NCI-H1930 (cell line): ENCODE measurements around the gene GRK5.
"Not testable (repeated sequence)": the region's sequence is repeated elsewhere in the genome, so short reads cannot be mapped to it uniquely, and the experiment has no call there.

Experiments used
- DNase-seq, 2 experiments: peaks; one replicate each; lab custom pipeline; 2025; lab: John Stamatoyannopoulos, UW

GRK5 gene

DNA sequence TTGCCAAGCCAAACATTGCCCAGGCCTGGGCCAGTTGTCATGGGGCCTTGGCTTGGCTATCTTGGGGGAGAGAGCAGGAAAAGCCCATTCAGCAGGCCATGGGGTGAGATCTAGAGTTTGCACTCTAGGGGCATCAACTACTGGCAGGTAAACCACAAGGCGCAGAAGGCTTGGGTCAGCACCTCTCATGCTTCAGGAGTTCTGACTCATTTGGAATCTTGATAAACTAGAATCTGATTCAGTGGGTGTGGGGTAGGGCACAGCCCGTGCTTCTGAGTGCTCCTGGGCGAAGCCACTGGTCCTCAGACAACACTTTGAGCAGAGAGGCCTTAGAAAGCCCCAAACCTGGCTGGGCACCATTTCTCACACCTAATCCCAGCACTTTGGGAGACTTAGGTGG lies 254.0 kb downstream of the GRK5 start:
- DNase-seq: no peak

DNA sequence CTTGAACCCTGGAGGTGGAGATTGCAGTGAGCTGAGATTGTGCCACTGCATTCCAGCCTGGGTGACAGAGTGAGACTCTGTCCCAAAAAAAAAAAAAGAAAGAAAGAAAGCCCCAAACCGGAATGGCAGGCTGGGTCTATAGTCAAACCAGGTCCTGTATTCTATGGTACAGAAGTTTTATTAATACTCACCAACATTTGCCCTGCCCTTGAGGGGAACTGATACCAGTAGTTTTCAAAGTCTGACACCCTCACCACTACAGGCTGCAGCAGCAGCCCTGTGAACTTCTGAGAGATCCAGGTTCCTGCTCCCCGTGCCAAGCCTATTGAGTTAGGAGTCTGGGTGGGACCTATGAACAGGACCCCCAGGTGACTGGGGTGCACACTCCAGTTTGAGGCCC lies 254.6 kb downstream of the GRK5 start:
- DNase-seq: no peak

DNA sequence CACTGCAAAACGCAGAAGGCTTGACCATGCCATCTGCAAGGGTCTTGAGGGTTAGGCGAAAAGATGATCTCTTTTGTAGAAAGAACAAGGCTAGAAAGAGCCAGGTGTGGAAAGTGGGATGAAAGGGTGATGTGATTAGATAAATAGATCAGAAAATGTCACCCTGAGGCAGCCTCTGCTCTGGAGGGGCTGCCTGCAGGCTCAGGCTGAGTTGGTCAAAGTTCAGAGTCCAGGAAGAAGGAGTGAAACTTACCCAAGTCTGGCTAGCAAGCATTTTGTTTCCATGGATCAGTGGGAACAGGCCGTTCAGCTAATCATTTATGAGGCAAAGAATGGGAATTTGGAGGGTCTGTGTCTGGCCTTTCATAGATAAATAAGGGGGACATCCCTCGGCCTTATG lies 255.4 kb downstream of the GRK5 start:
- DNase-seq: no peak

DNA sequence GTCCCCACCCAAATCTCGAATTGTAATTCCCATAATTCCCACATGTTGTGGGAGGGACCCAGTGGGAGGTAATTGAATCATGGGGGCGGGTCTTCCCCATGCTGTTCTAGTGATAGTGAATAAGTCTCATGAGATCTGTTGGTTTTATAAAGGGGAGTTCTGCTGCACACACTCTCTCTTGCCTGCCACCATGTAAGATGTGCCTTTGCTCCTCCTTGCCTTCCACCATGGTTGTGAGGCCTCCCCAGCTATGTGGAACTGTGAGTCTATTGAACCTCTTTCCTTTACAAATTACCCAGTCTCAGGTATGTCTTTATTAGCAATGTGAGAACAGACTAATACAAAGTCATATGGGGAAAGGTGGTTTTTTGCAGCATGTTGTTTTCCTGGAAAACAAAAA lies 255.8 kb downstream of the GRK5 start:
- not testable (repeated sequence) for DNase-seq

DNA sequence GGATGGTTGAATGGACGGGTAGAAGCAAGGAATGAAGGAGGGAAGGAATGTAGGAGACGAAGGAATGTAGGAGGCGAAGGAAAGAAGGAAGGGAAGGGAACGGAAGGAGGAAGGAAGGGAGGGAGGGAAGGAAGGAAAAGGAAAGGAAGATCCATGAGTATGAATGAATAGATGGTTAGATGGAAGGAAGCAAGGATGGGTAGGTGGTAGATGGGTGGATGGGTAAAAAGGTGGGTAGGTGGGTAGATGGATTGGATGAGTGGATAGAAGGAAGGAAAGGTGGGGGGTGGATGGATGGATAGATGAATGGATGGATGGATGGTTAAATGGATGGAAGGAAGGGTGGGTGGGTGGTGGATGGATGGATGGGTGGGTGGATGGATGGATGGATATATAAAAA lies 257.7 kb downstream of the GRK5 start:
- DNase-seq: no peak

DNA sequence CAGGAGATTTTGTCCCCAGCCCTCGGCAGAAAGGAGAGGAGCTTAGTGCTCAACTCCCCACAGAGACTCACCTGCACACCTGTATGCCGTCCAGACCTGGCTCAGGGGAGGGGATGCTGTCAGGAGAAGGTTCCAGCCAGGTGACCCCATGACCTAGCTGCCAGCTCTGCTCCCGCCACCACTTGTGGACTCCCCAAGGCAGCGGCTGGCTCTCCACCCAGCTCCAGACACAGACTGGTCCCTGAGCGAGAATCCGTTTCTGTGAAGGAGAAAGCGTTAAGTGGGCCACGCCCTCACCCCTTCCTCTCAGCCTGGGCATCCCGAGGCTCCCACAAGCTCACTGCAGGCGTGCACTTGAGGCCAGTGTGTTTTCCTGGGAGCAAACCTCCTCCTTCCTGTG lies 258.7 kb downstream of the GRK5 start:
- no peak for DNase-seq

DNA sequence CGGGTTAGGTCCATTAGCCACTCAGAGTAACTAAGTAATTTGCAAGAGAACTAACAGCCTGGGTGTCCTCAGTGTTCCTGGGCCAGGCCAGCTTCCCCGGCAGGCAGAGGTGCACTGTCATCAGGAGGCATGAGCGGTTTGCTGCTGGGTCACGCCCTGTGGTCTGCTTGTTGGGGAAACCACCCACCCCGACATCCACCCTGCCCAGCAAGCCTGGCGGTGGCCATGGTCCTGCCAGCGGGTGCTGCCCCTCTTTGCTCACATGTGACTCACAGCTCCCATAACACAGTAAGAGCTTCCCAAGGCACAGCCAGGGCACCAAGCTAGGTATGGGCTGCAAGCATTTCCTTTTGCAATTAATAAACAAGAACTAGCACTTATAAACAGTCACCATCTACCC lies 259.3 kb downstream of the GRK5 start:
- no peak for DNase-seq

DNA sequence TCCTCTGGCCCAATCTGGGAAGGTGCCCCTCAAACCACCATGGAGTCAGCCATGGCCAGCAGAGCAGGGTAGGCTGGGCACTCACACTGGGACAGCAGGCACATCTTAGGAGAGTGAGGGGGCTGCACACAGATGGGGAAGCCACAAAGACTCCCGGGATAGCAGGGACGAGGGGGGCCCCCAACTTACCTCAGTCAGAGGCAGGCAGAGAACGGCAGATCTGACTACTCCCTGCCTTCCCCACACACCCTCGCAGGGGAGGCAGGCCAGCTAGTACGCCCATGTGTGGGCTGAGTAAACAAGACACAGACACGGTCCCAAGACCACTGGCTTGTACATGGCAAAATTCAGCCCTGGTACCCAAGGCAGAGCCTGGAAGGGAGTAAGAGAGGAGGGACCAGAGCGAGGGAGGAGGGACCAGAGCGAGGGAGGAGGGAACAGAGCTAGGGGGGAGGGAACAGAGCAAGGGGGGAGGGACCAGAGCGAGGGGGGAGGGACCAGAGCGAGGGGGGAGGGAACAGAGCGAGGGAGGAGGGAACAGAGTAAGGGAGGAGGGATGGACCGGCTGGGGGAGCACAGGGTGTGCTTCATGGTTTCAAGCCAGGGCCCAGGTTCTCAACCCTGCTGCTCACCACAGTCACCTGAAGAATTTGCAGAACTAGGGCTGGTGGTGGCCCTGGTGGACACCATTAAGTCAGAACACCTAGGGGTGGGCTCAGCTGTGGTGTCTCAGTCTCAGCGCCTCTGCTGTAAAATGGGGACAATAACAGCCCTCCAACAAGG lies 261.4 kb downstream of the GRK5 start:
- no peak for DNase-seq

DNA sequence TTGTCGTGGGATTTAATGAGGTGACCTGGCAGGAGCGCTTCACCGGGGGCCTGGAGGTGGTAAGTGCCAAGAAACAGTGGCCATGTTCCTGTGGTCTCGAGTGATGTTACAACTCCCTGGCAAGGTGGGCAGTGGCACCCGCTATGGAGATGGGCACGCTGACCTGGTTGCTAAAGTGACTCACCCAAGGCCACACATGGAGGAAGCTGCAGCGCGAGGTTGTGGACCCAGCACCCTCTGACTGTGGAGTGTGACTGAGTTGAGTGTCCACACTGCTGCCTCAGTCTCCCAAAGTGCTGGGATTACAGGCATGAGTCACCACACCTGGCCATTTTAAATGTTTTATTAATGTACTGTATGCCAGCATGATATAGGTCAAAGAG lies 261.9 kb downstream of the GRK5 start:
- no peak for DNase-seq

DNA sequence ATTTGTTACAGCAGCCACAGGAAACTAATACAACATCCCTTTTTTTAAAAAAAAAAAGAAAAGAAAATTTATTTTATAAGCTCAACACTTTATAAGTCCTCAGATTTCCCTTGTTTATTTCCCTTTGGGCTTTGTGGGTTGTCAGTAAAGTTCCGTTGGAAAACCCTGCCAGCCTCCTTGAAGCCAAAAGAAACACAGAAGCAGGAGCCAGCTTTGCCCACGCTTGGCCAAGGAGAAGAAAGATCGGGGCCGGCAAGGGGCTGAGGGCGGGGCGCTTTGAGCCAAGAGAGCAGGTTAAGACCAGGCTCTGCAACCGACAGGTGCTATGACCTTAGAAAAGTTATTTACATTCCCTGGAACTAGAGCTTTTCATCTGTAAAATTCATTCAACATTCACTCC lies 262.5 kb downstream of the GRK5 start:
- DNase-seq: no peak

DNA sequence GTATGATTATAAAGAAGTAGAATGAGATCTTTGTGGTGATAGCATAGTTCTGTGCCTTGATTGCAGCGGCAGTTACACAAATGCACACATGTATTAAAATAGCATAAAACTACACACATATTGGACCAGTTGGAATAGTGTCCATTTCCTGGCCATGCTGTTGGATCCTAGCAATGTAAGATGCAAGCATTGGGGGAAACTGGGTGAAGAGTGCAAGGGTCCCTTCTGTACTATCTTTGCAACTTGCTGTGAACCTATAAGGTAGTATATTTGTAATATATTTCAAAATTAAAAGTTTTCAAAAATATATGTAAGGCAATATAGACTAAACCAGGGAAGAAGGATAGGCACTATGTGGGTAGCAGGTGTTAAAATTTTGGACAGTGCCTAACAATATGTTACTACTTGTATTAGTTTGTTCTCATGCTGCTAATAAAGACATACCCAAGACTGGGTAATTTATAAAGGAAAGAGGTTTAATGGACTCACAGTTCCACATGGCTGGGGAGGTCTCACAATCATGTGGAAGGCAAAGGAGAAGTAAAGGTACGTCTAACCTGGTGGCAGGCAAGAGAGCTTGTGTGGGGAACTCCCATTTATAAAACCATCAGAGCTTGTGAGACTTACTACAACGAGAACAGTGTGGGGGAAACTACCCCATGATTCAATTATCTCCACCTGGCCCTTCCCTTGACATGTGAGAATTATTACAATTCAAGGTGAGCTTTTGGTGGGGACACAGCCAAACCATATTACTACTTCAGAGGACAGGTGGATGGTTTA lies 263.7 kb downstream of the GRK5 start:
- no peak for DNase-seq

DNA sequence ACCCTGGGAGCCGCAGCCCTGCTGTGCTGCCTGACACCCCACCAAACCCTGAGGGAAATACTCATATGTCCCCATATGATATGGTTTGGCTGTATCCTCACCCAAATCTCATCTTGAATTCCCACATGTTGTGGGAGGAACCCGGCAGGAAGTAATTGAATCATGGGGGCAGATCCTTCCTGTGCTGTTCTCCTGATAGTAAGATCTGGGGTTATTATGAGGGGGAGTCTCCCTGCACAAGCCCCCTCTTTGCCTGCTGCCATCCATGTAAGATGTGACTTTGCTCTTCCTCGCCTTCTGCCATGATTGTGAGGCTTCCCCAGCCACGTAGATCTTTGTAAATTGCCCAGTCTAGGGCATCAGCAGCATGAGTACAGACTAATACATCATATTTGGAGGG lies 266.4 kb downstream of the GRK5 start:
- DNase-seq: no peak

DNA sequence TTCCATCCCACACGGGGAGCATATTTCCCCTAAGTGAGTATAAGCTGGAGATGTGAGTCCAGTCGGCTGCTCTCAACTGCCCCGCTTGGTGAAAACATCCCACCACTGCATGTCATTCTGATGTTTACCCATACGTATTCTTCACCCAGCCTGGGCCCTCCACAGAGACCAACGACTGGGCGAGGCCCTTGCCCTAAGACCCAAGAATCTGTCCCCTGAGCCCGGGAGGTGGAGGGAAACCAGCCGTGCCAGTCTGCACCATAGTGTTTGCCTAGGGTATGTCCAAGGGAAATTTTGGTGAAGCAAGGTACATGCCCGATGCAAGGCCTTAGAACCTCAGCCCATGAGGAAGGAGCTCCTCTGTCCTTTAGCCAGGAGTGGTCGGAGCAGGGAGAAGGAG lies 267.2 kb downstream of the GRK5 start:
- no peak for DNase-seq

DNA sequence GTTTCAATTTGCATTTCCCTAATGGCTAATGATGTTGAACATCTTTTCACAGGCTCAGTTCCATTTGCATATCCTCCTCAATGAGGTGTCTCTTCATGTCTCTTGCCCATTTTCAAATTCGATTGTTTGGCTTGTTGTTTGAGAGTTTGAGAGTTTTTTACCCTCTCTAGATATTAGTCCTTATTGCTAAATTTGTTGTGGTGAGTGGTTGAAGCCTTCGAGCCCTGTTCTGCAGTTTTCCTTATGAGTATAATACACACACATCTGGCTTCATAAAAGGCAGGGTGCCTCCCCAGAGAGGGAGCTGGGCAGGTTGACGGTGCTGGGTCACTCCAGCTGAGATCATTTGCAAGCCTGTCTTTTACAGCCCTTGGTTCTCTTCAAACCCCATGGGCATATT lies 270.1 kb downstream of the GRK5 start:
- DNase-seq: no peak

DNA sequence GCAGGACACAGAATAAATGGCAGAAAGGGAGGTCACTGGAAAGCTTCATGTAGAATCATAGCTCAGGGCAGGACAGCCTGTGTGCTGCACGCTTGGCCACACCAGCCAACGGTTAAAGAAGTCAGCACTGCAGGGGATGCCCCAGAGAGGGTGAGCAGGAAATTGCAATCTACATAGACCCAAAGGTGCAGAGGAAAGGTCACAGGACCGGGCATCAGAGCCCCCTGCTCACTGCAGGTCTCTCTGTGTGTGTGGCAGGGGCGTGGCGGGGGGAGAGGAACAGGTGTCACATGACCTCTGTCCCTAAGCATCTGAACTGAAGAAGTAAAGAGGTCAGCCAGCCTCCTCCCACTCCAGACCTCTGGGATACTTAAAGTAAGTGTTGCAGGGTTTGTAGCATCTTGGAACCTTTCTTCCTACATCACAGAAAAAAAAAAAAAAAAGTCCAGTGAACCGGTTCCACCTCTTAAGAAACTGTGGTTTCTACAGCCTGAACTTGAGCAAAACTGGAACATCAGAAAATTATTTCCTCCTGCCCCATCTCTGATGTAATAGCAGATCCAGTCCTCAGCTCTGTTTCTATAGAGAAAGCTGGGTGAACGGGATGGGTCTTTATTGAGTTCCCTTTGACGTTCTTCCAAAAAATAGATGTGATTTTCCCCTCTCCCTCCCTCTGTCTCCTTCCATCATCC lies 270.9 kb downstream of the GRK5 start:
- no peak for DNase-seq

DNA sequence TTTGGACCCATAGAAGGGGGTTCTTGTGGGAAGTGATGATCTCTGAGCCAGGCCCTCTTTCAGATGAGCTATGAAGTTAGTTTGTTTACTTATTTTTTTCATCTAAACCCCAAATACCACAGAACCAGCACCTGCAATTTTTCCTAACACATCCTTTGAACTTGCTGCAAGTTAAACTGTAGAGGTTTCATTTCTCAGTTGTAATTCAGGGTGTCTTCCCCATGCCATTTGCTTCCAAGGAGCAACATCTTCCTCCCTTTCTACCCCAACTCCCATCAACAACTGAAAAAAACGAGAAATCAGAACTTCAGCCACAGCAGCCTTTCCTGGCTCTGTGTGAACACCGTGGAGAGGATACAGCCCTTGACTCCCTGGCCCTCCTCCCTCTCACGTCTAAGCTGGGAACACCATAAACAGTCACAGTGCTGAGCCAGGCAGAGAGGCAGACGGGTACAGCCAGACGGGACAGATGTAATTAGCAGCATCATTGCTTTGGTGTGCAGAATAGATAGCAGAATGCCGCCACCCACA lies 271.5 kb downstream of the GRK5 start:
- no peak for DNase-seq

DNA sequence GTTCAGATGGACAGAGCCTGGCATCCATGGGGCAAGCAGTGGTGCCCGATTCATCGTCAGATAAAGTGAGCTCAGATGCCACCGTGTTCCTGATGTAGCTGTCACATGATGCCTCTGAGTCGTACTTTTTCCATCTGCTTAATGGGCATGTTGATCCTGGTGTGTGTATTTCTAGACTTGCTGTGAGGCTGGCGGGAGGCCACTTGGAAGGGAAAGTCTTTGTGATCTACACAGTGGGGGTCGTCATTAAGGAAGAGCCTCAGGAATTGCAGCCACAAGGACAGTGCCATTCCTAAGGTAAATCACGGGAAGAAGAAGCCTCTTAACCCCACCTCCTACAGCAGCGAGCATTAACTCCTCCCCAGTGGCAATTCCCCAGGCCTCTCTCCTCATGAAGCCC lies 272.2 kb downstream of the GRK5 start:
- no peak for DNase-seq

DNA sequence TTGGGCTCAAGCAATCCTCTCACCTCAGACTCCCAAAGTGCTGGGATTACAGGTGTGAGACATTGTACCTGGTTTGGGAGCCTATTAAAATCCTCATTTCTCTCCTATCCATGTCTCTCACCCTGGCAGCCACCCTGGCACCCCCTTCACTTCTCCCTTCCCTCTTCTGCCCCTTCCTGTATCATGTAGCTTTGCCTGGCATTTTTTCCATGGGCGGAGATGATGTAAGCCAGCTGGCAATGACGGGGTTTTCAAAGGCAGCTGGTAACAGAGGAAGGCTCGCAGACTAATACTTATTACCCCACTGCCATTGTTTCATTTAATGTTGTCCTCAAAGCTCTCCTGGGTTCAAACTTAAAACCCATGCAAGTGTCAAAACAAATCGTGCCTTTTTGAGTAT lies 273.3 kb downstream of the GRK5 start:
- DNase-seq: no peak

DNA sequence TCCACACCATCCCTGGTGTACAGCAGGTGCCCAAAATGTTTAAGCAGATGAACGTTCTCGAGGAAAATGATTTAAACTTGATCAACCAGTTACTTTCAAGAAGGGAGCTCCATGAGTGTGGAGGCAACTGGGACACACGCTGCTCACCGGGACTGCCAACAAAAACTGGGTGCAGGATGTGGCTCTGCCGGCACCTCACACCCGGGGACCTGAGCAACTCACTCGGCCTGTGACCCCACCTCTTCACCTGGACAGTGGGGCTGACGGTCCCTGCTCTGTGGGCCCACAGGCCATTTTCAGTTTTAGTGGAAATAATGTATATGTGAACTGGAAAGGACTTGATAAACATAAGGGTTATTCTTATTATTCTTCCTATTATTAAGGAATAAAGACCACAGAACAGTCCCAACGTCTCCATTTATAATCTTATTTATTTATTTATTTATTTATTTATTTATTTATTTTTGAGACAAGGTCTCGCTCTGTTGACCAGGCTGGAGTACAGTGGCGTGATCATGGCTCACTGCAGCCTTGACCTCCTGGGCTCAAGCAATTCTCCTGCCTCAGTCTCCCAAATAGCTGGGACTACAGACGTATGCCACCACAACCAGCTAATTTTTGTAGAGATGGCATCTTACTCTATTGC lies 274.5 kb downstream of the GRK5 start:
- no peak for DNase-seq

DNA sequence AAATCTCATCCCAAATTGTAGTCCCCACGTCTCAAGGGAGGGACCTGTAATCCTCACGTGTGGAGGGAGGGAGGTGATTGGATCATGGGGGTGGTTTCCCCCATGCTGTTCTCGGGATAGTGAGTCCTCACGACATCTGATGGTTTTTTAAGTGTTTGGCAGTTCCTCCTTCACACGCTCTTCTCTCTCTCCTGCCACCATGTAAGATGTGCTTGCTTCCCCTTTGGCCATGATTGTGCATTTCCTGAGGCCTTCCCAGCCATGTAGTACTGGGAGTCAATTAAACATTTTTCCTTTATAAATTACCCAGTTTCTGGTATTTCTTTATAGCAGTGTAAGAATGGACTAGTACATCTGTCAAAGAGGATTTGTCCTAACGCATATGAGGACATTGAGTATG lies 275.6 kb downstream of the GRK5 start:
- no peak for DNase-seq

DNA sequence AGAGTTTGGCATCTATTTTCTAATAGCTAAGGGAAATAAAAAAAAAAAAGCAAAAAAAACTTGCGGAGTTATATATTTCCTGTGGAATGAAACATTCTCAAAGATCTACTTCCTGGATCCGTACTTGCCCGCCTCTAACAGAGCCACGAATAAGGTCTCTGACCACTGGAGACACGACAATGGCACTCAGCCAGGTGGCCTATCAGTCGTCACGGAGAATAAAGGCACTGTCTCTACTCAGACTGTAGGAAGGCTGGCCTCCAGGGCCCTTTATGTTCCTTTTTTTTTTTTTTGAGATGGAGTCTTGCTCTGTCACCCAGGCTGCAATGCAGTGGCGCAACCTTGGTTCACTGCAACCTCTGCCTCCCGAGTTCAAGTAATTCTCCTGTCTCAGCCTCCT lies 276.5 kb downstream of the GRK5 start:
- no peak for DNase-seq

DNA sequence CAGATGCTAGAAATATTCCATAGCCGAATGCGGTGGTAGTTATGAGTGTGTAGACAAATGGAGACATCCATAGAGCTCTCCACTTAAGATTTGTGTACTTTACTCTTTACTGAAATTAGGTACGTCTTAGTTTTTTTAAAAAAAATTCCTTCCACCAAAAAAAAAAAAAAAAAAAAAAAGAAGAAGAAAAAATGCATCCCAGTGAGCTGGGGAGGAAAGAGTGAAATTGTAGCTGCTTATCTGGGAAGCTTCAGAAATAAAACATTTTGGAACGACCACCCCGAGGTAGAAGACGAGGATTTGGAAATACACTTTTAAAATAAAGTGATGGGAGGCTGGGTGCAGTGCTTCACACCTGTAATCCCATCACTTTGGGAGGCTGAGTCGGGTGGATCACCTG lies 281.3 kb downstream of the GRK5 start:
- DNase-seq: no peak

DNA sequence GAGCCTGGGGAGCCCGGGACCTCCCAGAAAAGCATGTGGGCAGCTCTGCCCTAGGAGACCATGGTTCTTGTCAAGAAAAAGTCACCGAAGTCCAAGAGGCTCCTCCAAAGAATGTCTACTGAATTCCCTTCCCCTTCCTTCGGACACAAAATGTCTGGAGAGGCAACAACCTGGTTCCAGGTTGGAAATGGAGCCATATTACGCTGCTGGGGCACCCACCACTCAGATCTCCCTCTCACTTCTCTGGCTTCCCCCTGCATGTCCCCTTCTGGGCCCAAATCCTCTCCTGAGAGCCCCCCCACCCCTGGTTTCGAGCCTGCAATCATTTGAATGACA lies 282.6 kb downstream of the GRK5 start:
- no peak for DNase-seq
